ENCODE results near the gene HPSE2. TPM values are rescaled to one million over a fixed set of nuclear protein-coding genes. Genes with fewer than 3 reads are reported as not detected.

Gene HPSE2
- total and polyA plus RNA-seq, 2 of the 13 experiments (the other 11 are each of a cell fraction or from before 2014, with no cell fraction given), result 0.01 TPM; not detected in 1

GRCh38 chr10:98414932-98415730 is 820.5 kb downstream of the HPSE2 start, which contains the start of gene PYROXD2 (continued):
- TF ChIP-seq ZHX1 (CRISPR knock-in tag; IDR thresholded peaks at IDR 0.05; ENCODE audit: low read depth) (peak; percentile 42; the same call in 1 of the 2 replicates), ZNF687 (CRISPR knock-in tag; IDR thresholded peaks at IDR 0.05) (peak; percentile 97), SP4 (CRISPR knock-in tag; IDR thresholded peaks at IDR 0.05) (peak; percentile 18; the same call in 1 of the 2 replicates), ZNF580 (CRISPR knock-in tag; IDR thresholded peaks at IDR 0.05; ENCODE audit: borderline replicate concordance, low read depth) (peak; percentile 77; the same call in 1 of the 2 replicates), SMC3 (IDR thresholded peaks at IDR 0.05; ENCODE audit: low read length) (no peak), ZNF710 (CRISPR knock-in tag; IDR thresholded peaks at IDR 0.05; ENCODE audit: borderline replicate concordance) (peak; percentile 71; the same call in 1 of the 2 replicates), ZNF281 (CRISPR knock-in tag; IDR thresholded peaks at IDR 0.05; ENCODE audit: borderline replicate concordance) (peak; percentile 52; the same call in 1 of the 2 replicates), NFKB2 (CRISPR knock-in tag; IDR thresholded peaks at IDR 0.05; ENCODE audit: borderline replicate concordance) (0 out of 2 replicates have a peak, but pooled peaks have one; percentile 38), MLXIP (CRISPR knock-in tag; IDR thresholded peaks at IDR 0.05; ENCODE audit: borderline replicate concordance) (peak; percentile 27; the same call in 1 of the 2 replicates), HOXA5 (CRISPR knock-in tag; IDR thresholded peaks at IDR 0.05) (peak; percentile 57; the same call in 1 of the 2 replicates), RXRA (CRISPR knock-in tag; IDR thresholded peaks at IDR 0.05) (peak; percentile 19; the same call in 1 of the 2 replicates)
